H9 (cell line): ENCODE measurements around the gene ZCWPW2. TPM values are rescaled to one million over a fixed set of nuclear protein-coding genes. Genes with fewer than 3 reads are reported as not detected.

Source experiments
- DNase-seq: peaks from one replicate; pipeline ENCODE4 v3.0.0-alpha.2; 2017
- H2AFZ ChIP-seq: one replicate; pipeline ENCODE4 v1.6.1; 2013; ENCODE audit warnings: mild to moderate bottlenecking, low read length, control low read depth, moderate library complexity
- H2AK5ac ChIP-seq: 2 replicates; pipeline ENCODE4 v1.6.1; 2013; ENCODE audit warnings: low read length, control low read depth, mixed read lengths; ENCODE audit not compliant: insufficient read length
- H2BK120ac ChIP-seq: one replicate; pipeline ENCODE4 v1.6.1; 2013; ENCODE audit warnings: low read depth, mild to moderate bottlenecking, low read length, control low read depth, inconsistent platforms; ENCODE audit not compliant: poor library complexity, severe bottlenecking
- H2BK12ac ChIP-seq: 2 replicates; pipeline ENCODE4 v1.6.1; 2013; ENCODE audit warnings: low read length, control low read depth, mixed read lengths, low read depth; ENCODE audit not compliant: insufficient read length
- H2BK15ac ChIP-seq: 2 replicates; pipeline ENCODE4 v1.6.1; 2013; ENCODE audit warnings: low read depth, low read length, control low read depth
- H2BK20ac ChIP-seq: one replicate; pipeline ENCODE4 v1.6.1; 2013; ENCODE audit warnings: low read depth, mild to moderate bottlenecking, low read length, control low read depth, inconsistent platforms; ENCODE audit not compliant: poor library complexity, severe bottlenecking
- H2BK5ac ChIP-seq: 2 replicates; pipeline ENCODE4 v1.6.1; 2013; ENCODE audit warnings: low read length, control low read depth, mixed read lengths; ENCODE audit not compliant: insufficient read length
- H3K14ac ChIP-seq: 2 replicates; pipeline ENCODE4 v1.6.1; 2013; ENCODE audit warnings: low read length, control low read depth; ENCODE audit not compliant: insufficient read depth
- H3K18ac ChIP-seq: 2 replicates; pipeline ENCODE4 v1.6.1; 2013; ENCODE audit warnings: low read depth, mild to moderate bottlenecking, mixed read lengths, low read length, control low read depth; ENCODE audit not compliant: insufficient read length
- H3K23ac ChIP-seq: 2 replicates; pipeline ENCODE4 v1.6.1; 2013; ENCODE audit warnings: low read length, control low read depth, mixed read lengths, low read depth; ENCODE audit not compliant: insufficient read length
- H3K23me2 ChIP-seq: 2 replicates; pipeline ENCODE4 v1.6.1; 2013; ENCODE audit warnings: low read depth, mild to moderate bottlenecking, mixed read lengths, low read length, control low read depth; ENCODE audit not compliant: insufficient read length, poor library complexity, severe bottlenecking
- H3K27ac ChIP-seq: 2 replicates; pipeline ENCODE4 v1.5.1; 2013; ENCODE audit warnings: low read length, control low read depth, mixed read lengths, low read depth; ENCODE audit not compliant: insufficient read length
- H3K27me3 ChIP-seq: 2 replicates; pipeline ENCODE4 v1.6.1; 2013; ENCODE audit warnings: low read length, control low read depth, inconsistent platforms; ENCODE audit not compliant: insufficient read depth
- H3K4ac ChIP-seq: 2 replicates; pipeline ENCODE4 v1.6.1; 2013; ENCODE audit warnings: low read depth, mild to moderate bottlenecking, control low read depth, inconsistent platforms, low read length, moderate library complexity
- H3K4me1 ChIP-seq: 2 replicates; pipeline ENCODE4 v1.6.1; 2013; ENCODE audit warnings: low read length, control low read depth, inconsistent platforms; ENCODE audit not compliant: insufficient read depth
- H3K4me2 ChIP-seq: 2 replicates; pipeline ENCODE4 v1.6.1; 2013; ENCODE audit warnings: low read length, control low read depth, mixed read lengths; ENCODE audit not compliant: insufficient read length, insufficient read depth
- H3K56ac ChIP-seq: 2 replicates; pipeline ENCODE4 v1.6.1; 2013; ENCODE audit warnings: low read depth, mild to moderate bottlenecking, mixed read lengths, low read length, control low read depth; ENCODE audit not compliant: insufficient read length
- H3K79me1 ChIP-seq: 2 replicates; pipeline ENCODE4 v1.6.1; 2013; ENCODE audit warnings: low read depth, mild to moderate bottlenecking, moderate library complexity, low read length, control low read depth, inconsistent platforms; ENCODE audit not compliant: insufficient read depth, poor library complexity, severe bottlenecking
- H3K79me2 ChIP-seq: 2 replicates; pipeline ENCODE4 v1.6.1; 2013; ENCODE audit warnings: low read length, control low read depth, inconsistent platforms; ENCODE audit not compliant: insufficient read depth
- H3K9ac ChIP-seq: 2 replicates; pipeline ENCODE4 v1.6.1; 2013; ENCODE audit warnings: low read length, control low read depth, mixed read lengths; ENCODE audit not compliant: insufficient read length; ENCODE audit errors: extremely low read depth
- H3K9me3 ChIP-seq: one replicate; pipeline ENCODE4 v1.6.1; 2013; ENCODE audit warnings: low read depth, low read length, inconsistent platforms; ENCODE audit not compliant: control insufficient read depth
- H3T11ph ChIP-seq: one replicate; pipeline ENCODE4 v1.6.1; 2013; ENCODE audit warnings: mild to moderate bottlenecking, low read length, control low read depth, inconsistent platforms
- H4K20me1 ChIP-seq: one replicate; pipeline ENCODE4 v1.6.1; 2013; ENCODE audit not compliant: control insufficient read depth, insufficient read length, insufficient read depth
- H4K5ac ChIP-seq: 2 replicates; pipeline ENCODE4 v1.6.1; 2013; ENCODE audit warnings: low read depth, mild to moderate bottlenecking, mixed read lengths, low read length, control low read depth; ENCODE audit not compliant: insufficient read length
- H4K8ac ChIP-seq: replicated peaks from 2 replicates; pipeline ENCODE4 v1.6.1; 2013; ENCODE audit warnings: low read length, control low read depth, mixed read lengths, low read depth; ENCODE audit not compliant: insufficient read length
- H4K91ac ChIP-seq: 2 replicates; pipeline ENCODE4 v1.6.1; 2013; ENCODE audit warnings: low read depth, mild to moderate bottlenecking, moderate library complexity, mixed read lengths, low read length, control low read depth; ENCODE audit not compliant: insufficient read length
- H3K27ac Mint-ChIP-seq, 3 experiments: 2 replicates in 2 of 3; 3 replicates in 1 of 3; pipeline ENCODE4 v1.8.0; 2020 to 2021; ENCODE audit warnings: mixed read lengths in 3 of 3, mild to moderate bottlenecking in 1 of 3, moderate library complexity in 1 of 3
- H3K27me3 Mint-ChIP-seq: 2 replicates; pipeline ENCODE4 v1.8.0; 2021; ENCODE audit warnings: low read depth, mild to moderate bottlenecking, moderate library complexity, mixed read lengths
- H3K36me3 Mint-ChIP-seq, 3 experiments: 2 replicates in 2 of 3; 3 replicates in 1 of 3; pipeline ENCODE4 v1.8.0; 2020 to 2021; ENCODE audit warnings: low read depth in 3 of 3, mixed read lengths in 3 of 3; ENCODE audit not compliant: insufficient read depth in 1 of 3
- H3K4me1 Mint-ChIP-seq, 2 experiments: 2 replicates each; pipeline ENCODE4 v1.8.0; 2020; ENCODE audit warnings: mixed read lengths in 2 of 2
- H3K4me3 Mint-ChIP-seq, 2 experiments: 2 replicates in 1 of 2; 3 replicates in 1 of 2; pipeline ENCODE4 v1.8.0; 2020 to 2021; ENCODE audit warnings: mild to moderate bottlenecking in 2 of 2, mixed read lengths in 2 of 2, moderate library complexity in 1 of 2
- H3K9me3 Mint-ChIP-seq, 2 experiments: 2 replicates in 1 of 2; 3 replicates in 1 of 2; pipeline ENCODE4 v1.8.0; 2020; ENCODE audit warnings: mild to moderate bottlenecking in 2 of 2, mixed read lengths in 2 of 2, moderate library complexity in 1 of 2
- total RNA-seq: library from RNA; stranded (reverse); gene quantifications from 2 replicates; pipeline ENCODE4 v1.2.1, GENCODE V29; 2021
- TF ChIP-seq, protein P1 (sequence below): fragments of 200-600 bp; sonication (generic); conservative IDR thresholded peaks from 3 replicates; pipeline ENCODE4 v1.8.0; 2021; ENCODE audit warnings: antibody characterized with exemption, mild to moderate bottlenecking

The ZCWPW2 gene
- total RNA-seq, 1 experiment from 2014 or later = 0.35 TPM

GRCh38 chr3:28334552-28334951, 14.0 kb upstream of the ZCWPW2 start:
- Histone ChIP-seq H3K18ac (no peak overlapping the region), H2AK5ac (no peak overlapping the region), H4K20me1 (no peaks in the 10 kb centered on the region), H3K56ac (no peak overlapping the region), H3K9me3 (no peaks in the 10 kb centered on the region), H3K4me2 (no peak overlapping the region), H3K14ac (no peak overlapping the region), H3K79me2 (no peaks in the 10 kb centered on the region), H3T11ph (no peak overlapping the region), H3K23ac (no peak overlapping the region), H2AFZ (no peak overlapping the region), H2BK120ac (no peak overlapping the region), H3K79me1 (no peaks in the 10 kb centered on the region), H4K5ac (no peak overlapping the region), H2BK5ac (no peak overlapping the region), H3K4ac (no peak overlapping the region), H3K4me1 (no peaks in the 10 kb centered on the region), H2BK15ac (no peak overlapping the region), H3K27me3 (no peaks in the 10 kb centered on the region), H3K9ac (no peak overlapping the region), H4K8ac (no peak overlapping the region), H2BK20ac (no peak overlapping the region), H3K27ac (no peak overlapping the region), H3K23me2 (no peaks in the 10 kb centered on the region), H4K91ac (no peak overlapping the region), H2BK12ac (no peak overlapping the region)
- no peaks in the 10 kb centered on the region for H3K27me3 Mint-ChIP-seq
- H3K4me1 Mint-ChIP-seq = no peaks in the 10 kb centered on the region
- TF ChIP-seq, protein P1, sequence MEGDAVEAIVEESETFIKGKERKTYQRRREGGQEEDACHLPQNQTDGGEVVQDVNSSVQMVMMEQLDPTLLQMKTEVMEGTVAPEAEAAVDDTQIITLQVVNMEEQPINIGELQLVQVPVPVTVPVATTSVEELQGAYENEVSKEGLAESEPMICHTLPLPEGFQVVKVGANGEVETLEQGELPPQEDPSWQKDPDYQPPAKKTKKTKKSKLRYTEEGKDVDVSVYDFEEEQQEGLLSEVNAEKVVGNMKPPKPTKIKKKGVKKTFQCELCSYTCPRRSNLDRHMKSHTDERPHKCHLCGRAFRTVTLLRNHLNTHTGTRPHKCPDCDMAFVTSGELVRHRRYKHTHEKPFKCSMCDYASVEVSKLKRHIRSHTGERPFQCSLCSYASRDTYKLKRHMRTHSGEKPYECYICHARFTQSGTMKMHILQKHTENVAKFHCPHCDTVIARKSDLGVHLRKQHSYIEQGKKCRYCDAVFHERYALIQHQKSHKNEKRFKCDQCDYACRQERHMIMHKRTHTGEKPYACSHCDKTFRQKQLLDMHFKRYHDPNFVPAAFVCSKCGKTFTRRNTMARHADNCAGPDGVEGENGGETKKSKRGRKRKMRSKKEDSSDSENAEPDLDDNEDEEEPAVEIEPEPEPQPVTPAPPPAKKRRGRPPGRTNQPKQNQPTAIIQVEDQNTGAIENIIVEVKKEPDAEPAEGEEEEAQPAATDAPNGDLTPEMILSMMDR = peak; percentile 27; the same call in 1 of the 3 replicates
- no peak overlapping the region for H3K27ac Mint-ChIP-seq
- DNase-seq = no peak
- peaks cover 0 to 19% (median 8%) of the 10 kb centered on the region in 3 experiments; a peak in 5 of 7 replicates for H3K36me3 Mint-ChIP-seq
- H3K4me3 Mint-ChIP-seq = no peak overlapping the region
- H3K9me3 Mint-ChIP-seq = no peaks in the 10 kb centered on the region
